Measurements from ENCODE around the gene VPS8. TPM values are rescaled to one million over a fixed set of nuclear protein-coding genes. Genes with fewer than 3 reads are reported as not detected.

Gene VPS8
- total RNA-seq, 1 donor = 95.2 TPM

GRCh38 chr3:184791171-184791570 lies 20.8 kb upstream of the VPS8 start:
- Histone ChIP-seq H4K20me1 (ENCODE audit: insufficient read depth, low read length) (no peaks in the 10 kb centered on the region), H3K4me1 (ENCODE audit: insufficient read depth, low read length) (peaks cover 30% of the 10 kb centered on the region), H3K4me2 (ENCODE audit: insufficient read depth, low read length) (no peak overlapping the region), H3K27ac (ENCODE audit: low read depth, low read length) (no peak overlapping the region), H3K4me3 (ENCODE audit: insufficient read depth, low read length) (no peak overlapping the region), H3K36me3 (ENCODE audit: insufficient read depth, low read length) (no peaks in the 10 kb centered on the region), H2AFZ (ENCODE audit: low read length) (no peak overlapping the region), H3K27me3 (ENCODE audit: insufficient read depth, low read length) (no peaks in the 10 kb centered on the region), H3K79me2 (ENCODE audit: insufficient read depth, low read length) (no peaks in the 10 kb centered on the region), H3K9me3 (ENCODE audit: low read depth, low read length) (no peaks in the 10 kb centered on the region)
- DNase-seq (ENCODE audit: insufficient read length, low spot score, missing footprints) = no peak
- TF ChIP-seq CTCF (IDR thresholded peaks at IDR 0.05; ENCODE audit: extremely low read depth, low read depth, low read length) = no peak

DNA sequence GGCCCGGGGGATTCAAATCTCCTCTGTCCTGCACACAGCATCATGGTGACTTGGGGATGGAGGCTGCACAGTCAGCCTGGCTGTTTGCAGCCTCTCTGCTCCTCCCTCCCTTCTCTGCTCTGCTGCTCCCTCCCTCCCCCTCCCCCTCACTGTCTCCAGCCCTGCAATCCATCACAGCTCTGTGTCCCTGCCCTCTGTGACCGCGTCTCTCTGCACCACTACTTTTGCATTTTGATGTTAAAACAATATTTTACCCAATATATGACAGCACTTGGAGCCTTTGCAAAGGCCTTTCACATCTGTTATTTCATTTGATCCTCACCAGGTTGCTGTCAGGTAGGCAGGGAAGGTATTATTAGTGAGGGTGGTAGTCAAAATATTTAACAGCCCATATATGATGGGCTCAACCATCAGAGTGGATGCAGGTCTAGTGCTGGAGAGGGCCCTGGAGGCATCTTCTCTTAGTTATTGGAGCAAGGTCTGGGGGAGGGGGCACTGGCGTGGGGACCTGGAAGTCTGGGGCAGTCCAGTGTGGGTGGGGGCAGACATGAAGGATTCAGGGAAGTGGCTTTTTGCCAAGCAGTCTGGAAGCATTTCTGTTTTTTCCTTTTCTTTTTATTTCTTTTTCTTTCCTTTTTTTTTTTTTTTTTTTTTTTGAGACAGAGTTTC lies 16.3 kb upstream of the VPS8 start:
- H3K27me3 ChIP-seq (ENCODE audit: insufficient read depth, low read length) = no peaks in the 10 kb centered on the region
- no peaks in the 10 kb centered on the region for H3K79me2 ChIP-seq (ENCODE audit: insufficient read depth, low read length)
- no peak for DNase-seq (ENCODE audit: insufficient read length, low spot score, missing footprints)
- H4K20me1 ChIP-seq (ENCODE audit: insufficient read depth, low read length) = no peaks in the 10 kb centered on the region
- no peaks in the 10 kb centered on the region for H3K36me3 ChIP-seq (ENCODE audit: insufficient read depth, low read length)
- no peak overlapping the region for H2AFZ ChIP-seq (ENCODE audit: low read length)
- TF ChIP-seq CTCF (IDR thresholded peaks at IDR 0.05; ENCODE audit: extremely low read depth, low read depth, low read length) = no peak
- H3K4me1 ChIP-seq (ENCODE audit: insufficient read depth, low read length) = peaks cover 17% of the 10 kb centered on the region
- H3K27ac ChIP-seq (ENCODE audit: low read depth, low read length) = no peak overlapping the region
- H3K4me3 ChIP-seq (ENCODE audit: insufficient read depth, low read length) = no peak overlapping the region
- no peaks in the 10 kb centered on the region for H3K9me3 ChIP-seq (ENCODE audit: low read depth, low read length)
- H3K4me2 ChIP-seq (ENCODE audit: insufficient read depth, low read length) = peak overlapping the region; percentile 16

DNA sequence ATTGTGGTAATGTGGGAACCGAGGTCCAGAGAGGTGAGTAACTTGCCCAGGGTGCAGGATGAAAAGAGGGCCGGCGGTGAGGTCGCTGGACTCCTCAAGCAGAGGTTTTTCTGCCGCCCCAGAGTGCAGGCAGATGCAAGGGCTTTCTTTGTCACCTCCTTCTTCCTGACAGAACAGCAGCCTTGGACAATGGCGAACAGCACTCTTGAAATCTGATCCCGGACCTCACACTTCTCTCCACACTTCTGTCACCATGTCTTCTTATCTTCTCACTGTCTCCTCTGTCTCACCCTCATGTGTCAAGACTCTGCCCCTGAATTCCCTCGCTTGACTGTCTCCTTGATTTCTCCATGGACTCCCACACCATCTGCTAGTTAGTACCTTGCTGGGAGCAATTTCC lies 15.4 kb upstream of the VPS8 start:
- no peaks in the 10 kb centered on the region for H4K20me1 ChIP-seq (ENCODE audit: insufficient read depth, low read length)
- DNase-seq (ENCODE audit: insufficient read length, low spot score, missing footprints) = no peak
- no peaks in the 10 kb centered on the region for H3K9me3 ChIP-seq (ENCODE audit: low read depth, low read length)
- H3K4me2 ChIP-seq (ENCODE audit: insufficient read depth, low read length) = peak overlapping the region; percentile 16
- H3K4me1 ChIP-seq (ENCODE audit: insufficient read depth, low read length) = peaks cover 26% of the 10 kb centered on the region
- TF ChIP-seq CTCF (IDR thresholded peaks at IDR 0.05; ENCODE audit: extremely low read depth, low read depth, low read length) = no peak
- H2AFZ ChIP-seq (ENCODE audit: low read length) = no peak overlapping the region
- H3K79me2 ChIP-seq (ENCODE audit: insufficient read depth, low read length) = no peaks in the 10 kb centered on the region
- no peak overlapping the region for H3K4me3 ChIP-seq (ENCODE audit: insufficient read depth, low read length)
- no peaks in the 10 kb centered on the region for H3K36me3 ChIP-seq (ENCODE audit: insufficient read depth, low read length)
- no peak overlapping the region for H3K27ac ChIP-seq (ENCODE audit: low read depth, low read length)
- H3K27me3 ChIP-seq (ENCODE audit: insufficient read depth, low read length) = no peaks in the 10 kb centered on the region

DNA sequence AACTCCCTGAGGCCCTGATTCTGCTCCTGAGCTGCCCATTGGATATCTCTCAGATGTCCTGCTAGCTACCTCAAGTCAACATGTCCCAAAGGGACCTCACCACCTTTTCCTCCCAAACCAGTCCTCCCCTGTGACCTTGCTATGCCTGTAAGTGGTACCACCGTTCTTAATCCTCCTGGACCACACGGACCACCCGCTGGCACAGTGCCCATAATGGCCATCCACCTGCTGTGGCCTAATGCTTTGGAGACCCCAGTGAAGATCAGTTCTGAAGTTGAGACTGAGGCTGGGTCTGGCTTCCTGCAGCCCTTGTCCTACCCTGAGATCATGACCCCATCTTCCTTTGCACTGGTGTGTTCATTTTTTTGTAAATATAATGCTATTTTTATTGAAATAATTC lies 15.0 kb upstream of the VPS8 start:
- H3K9me3 ChIP-seq (ENCODE audit: low read depth, low read length) = no peaks in the 10 kb centered on the region
- no peaks in the 10 kb centered on the region for H3K27me3 ChIP-seq (ENCODE audit: insufficient read depth, low read length)
- no peak overlapping the region for H3K4me2 ChIP-seq (ENCODE audit: insufficient read depth, low read length)
- H3K4me1 ChIP-seq (ENCODE audit: insufficient read depth, low read length) = peaks cover 28% of the 10 kb centered on the region
- no peaks in the 10 kb centered on the region for H3K79me2 ChIP-seq (ENCODE audit: insufficient read depth, low read length)
- H2AFZ ChIP-seq (ENCODE audit: low read length) = no peak overlapping the region
- H3K4me3 ChIP-seq (ENCODE audit: insufficient read depth, low read length) = no peak overlapping the region
- no peaks in the 10 kb centered on the region for H3K36me3 ChIP-seq (ENCODE audit: insufficient read depth, low read length)
- DNase-seq (ENCODE audit: insufficient read length, low spot score, missing footprints) = no peak
- TF ChIP-seq CTCF (IDR thresholded peaks at IDR 0.05; ENCODE audit: extremely low read depth, low read depth, low read length) = no peak
- H4K20me1 ChIP-seq (ENCODE audit: insufficient read depth, low read length) = no peaks in the 10 kb centered on the region
- no peak overlapping the region for H3K27ac ChIP-seq (ENCODE audit: low read depth, low read length)
